GM18526 (cell line): ENCODE results near the gene DOK4.

Experiments
- POLR2A ChIP-seq: IDR thresholded peaks from 3 replicates; pipeline ENCODE4 v1.6.1; 2011; ENCODE audit not compliant: insufficient read length; ENCODE audit errors: extremely low read depth

DOK4 gene

GRCh38 chr16:57527610-57528360, 41.5 kb upstream of the DOK4 start:
- no peak for TF ChIP-seq POLR2A

- no peak for TF ChIP-seq POLR2A
These were observed 40.7 kb upstream of the DOK4 start for GRCh38 chr16:57527027-57527426.

GRCh38 chr16:57526498-57526897, 40.2 kb upstream of the DOK4 start:
- TF ChIP-seq POLR2A = no peak

- TF ChIP-seq POLR2A = no peak
These were observed 39.5 kb upstream of the DOK4 start for GRCh38 chr16:57525761-57526160.

- TF ChIP-seq POLR2A = no peak
These were observed 36.7 kb upstream of the DOK4 start for GRCh38 chr16:57522960-57523359.

- TF ChIP-seq POLR2A = no peak
These were observed 33.6 kb upstream of the DOK4 start for GRCh38 chr16:57519796-57520360.

- no peak for TF ChIP-seq POLR2A
These were observed 32.6 kb upstream of the DOK4 start for GRCh38 chr16:57518922-57519321.

GRCh38 chr16:57518520-57518919, 32.2 kb upstream of the DOK4 start:
- TF ChIP-seq POLR2A = no peak

GRCh38 chr16:57517397-57518367, 31.4 kb upstream of the DOK4 start:
- TF ChIP-seq POLR2A = no peak

GRCh38 chr16:57516773-57517172, 30.5 kb upstream of the DOK4 start:
- TF ChIP-seq POLR2A = no peak

GRCh38 chr16:57516176-57516725, 30.0 kb upstream of the DOK4 start:
- TF ChIP-seq POLR2A = no peak

GRCh38 chr16:57514791-57515600, 28.7 kb upstream of the DOK4 start:
- TF ChIP-seq POLR2A = no peak

GRCh38 chr16:57514371-57514770, 28.1 kb upstream of the DOK4 start:
- TF ChIP-seq POLR2A = no peak

GRCh38 chr16:57513371-57514102, 27.2 kb upstream of the DOK4 start:
- no peak for TF ChIP-seq POLR2A

GRCh38 chr16:57512296-57513001, 26.2 kb upstream of the DOK4 start:
- TF ChIP-seq POLR2A = no peak
